HepG2 (cell line): Measurements from ENCODE around the gene STAT6. TPM values are rescaled to one million over a fixed set of nuclear protein-coding genes. Genes with fewer than 3 reads are reported as not detected.
A peak's percentile ranks its signal among the peaks of the same experiment; 100 is the strongest.

ENCODE experiments used
- AKAP8 ChIP-seq: sonication (generic); formaldehyde crosslinking; IDR thresholded peaks from 2 replicates; pipeline ENCODE4 v1.5.1; 2020; ENCODE audit warnings: mild to moderate bottlenecking, missing genetic modification reagents
- ARID2 ChIP-seq: sonication (generic); formaldehyde crosslinking; IDR thresholded peaks from 2 replicates; pipeline ENCODE4 v1.8.1; 2022; ENCODE audit warnings: mild to moderate bottlenecking, missing genetic modification reagents, borderline replicate concordance
- BCLAF1 ChIP-seq: fragments of 450-650 bp; IDR thresholded peaks from 2 replicates; pipeline ENCODE4 v1.6.1; 2017; ENCODE audit warnings: mild to moderate bottlenecking
- HDAC2 ChIP-seq: sonication (generic); formaldehyde crosslinking; IDR thresholded peaks from 2 replicates; pipeline ENCODE4 v1.4.0; 2020; ENCODE audit warnings: missing genetic modification reagents
- HNRNPK ChIP-seq: fragments of 200-400 bp; formaldehyde crosslinking; IDR thresholded peaks from 2 replicates; pipeline ENCODE4 v1.6.1; 2018; ENCODE audit warnings: low read length, low read depth, moderate library complexity, mild to moderate bottlenecking; ENCODE audit not compliant: poor library complexity, severe bottlenecking
- MAFF ChIP-seq: IDR thresholded peaks from 2 replicates; pipeline ENCODE4 v1.6.1; 2011; ENCODE audit warnings: low read depth, low read length, improper control_type of control experiment
- MTF2 ChIP-seq: sonication (generic); formaldehyde crosslinking; IDR thresholded peaks from 2 replicates; pipeline ENCODE4 v1.5.0; 2020; ENCODE audit warnings: missing genetic modification reagents, borderline replicate concordance
- PCBP1 ChIP-seq: fragments of 200-400 bp; formaldehyde crosslinking; IDR thresholded peaks from 2 replicates; pipeline ENCODE4 v1.6.1; 2017; ENCODE audit warnings: mild to moderate bottlenecking, low read depth, low read length, borderline replicate concordance
- TBX3 ChIP-seq: fragments of 450-650 bp; IDR thresholded peaks from 2 replicates; pipeline ENCODE4 v1.6.1; 2017; ENCODE audit warnings: antibody characterized with exemption, mild to moderate bottlenecking, inconsistent platforms, borderline replicate concordance
- TCF12 ChIP-seq, 2 experiments: fragments of 450-650 bp in 1 of 2; sonication (generic) in 1 of 2; formaldehyde crosslinking in 1 of 2; IDR thresholded peaks; 2 replicates each; pipeline versions ENCODE4 v1.6.1 to v1.8.0; 2017 to 2022; ENCODE audit warnings: antibody characterized with exemption in 1 of 2, mild to moderate bottlenecking in 1 of 2, missing genetic modification reagents in 1 of 2, moderate library complexity in 1 of 2
- TGIF2 ChIP-seq: IDR thresholded peaks from 2 replicates; pipeline ENCODE4 v1.6.1; 2016; ENCODE audit warnings: control low read depth, missing compliant biosample characterization
- THAP8 ChIP-seq: sonication (generic); formaldehyde crosslinking; IDR thresholded peaks from 2 replicates; pipeline ENCODE4 v1.5.1; 2020; ENCODE audit warnings: missing genetic modification reagents, mild to moderate bottlenecking, borderline replicate concordance
- ZC3H4 ChIP-seq: sonication (generic); formaldehyde crosslinking; IDR thresholded peaks from 2 replicates; pipeline ENCODE4 v1.4.0; 2020; ENCODE audit warnings: missing genetic modification reagents, borderline replicate concordance
- ZKSCAN8 ChIP-seq: IDR thresholded peaks from 2 replicates; pipeline ENCODE4 v1.6.1; 2016; ENCODE audit warnings: borderline replicate concordance, missing genetic modification reagents, missing compliant biosample characterization
- ZNF180 ChIP-seq: sonication (generic); formaldehyde crosslinking; IDR thresholded peaks from 2 replicates; pipeline ENCODE4 v1.4.0; 2020; ENCODE audit warnings: low read depth, missing genetic modification reagents, borderline replicate concordance
- ZNF224 ChIP-seq: sonication (generic); formaldehyde crosslinking; IDR thresholded peaks from 2 replicates; pipeline ENCODE4 v1.5.0; 2020; ENCODE audit warnings: mild to moderate bottlenecking, missing genetic modification reagents
- ZNF441 ChIP-seq: sonication (generic); formaldehyde crosslinking; IDR thresholded peaks from 2 replicates; pipeline ENCODE4 v1.7.0; 2021; ENCODE audit warnings: missing genetic modification reagents, borderline replicate concordance
- ZNF460 ChIP-seq: sonication (generic); formaldehyde crosslinking; IDR thresholded peaks from 2 replicates; pipeline ENCODE4 v1.5.1; 2020; ENCODE audit warnings: missing genetic modification reagents, mild to moderate bottlenecking, borderline replicate concordance
- ZNF616 ChIP-seq: sonication (generic); formaldehyde crosslinking; IDR thresholded peaks from 2 replicates; pipeline ENCODE4 v1.5.0; 2020; ENCODE audit warnings: low read depth, mild to moderate bottlenecking, missing genetic modification reagents
- ZNF792 ChIP-seq: IDR thresholded peaks from 2 replicates; pipeline ENCODE4 v1.6.1; 2016
- ZSCAN12 ChIP-seq: sonication (generic); formaldehyde crosslinking; IDR thresholded peaks from 2 replicates; pipeline ENCODE4 v1.9.0; 2021; ENCODE audit warnings: mild to moderate bottlenecking, missing genetic modification reagents
- polyA plus RNA-seq, 8 experiments: library from polyadenylated mRNA; depleted of rRNA in 3 of 8; stranded (reverse) in 7 of 8; unstranded in 1 of 8; fragments of >200 nt; fragmentation: Illumina TruSeq in 4 of 8; extraction: Trizol in 4 of 8; gene quantifications; 2 replicates each; pipeline versions ENCODE4 v1.2.1 to v1.2.3, GENCODE V29; 2011 to 2016; ENCODE audit warnings: low read depth in 4 of 8, missing spikeins in 1 of 8, mixed read lengths in 1 of 8; ENCODE audit not compliant: insufficient read depth in 1 of 8
- total RNA-seq, 5 experiments: library from RNA; depleted of rRNA; stranded (reverse); fragments of >200 nt; fragmentation: Illumina TruSeq; extraction: Trizol; gene quantifications; 2 replicates each; pipeline ENCODE4 v1.2.3, GENCODE V29; 2016; ENCODE audit warnings: low read depth in 1 of 5
- TF ChIP-seq, protein P1 (sequence below): sonication (generic); formaldehyde crosslinking; IDR thresholded peaks from 2 replicates; pipeline ENCODE4 v1.4.0; 2020; ENCODE audit warnings: missing genetic modification reagents, mild to moderate bottlenecking, borderline replicate concordance
- TF ChIP-seq, protein P2 (sequence below): sonication (generic); formaldehyde crosslinking; IDR thresholded peaks from 2 replicates; pipeline ENCODE4 v1.5.0; 2020; ENCODE audit warnings: missing genetic modification reagents, mild to moderate bottlenecking, borderline replicate concordance

The STAT6 gene
- total and polyA plus RNA-seq, 2 of the 13 experiments (the other 11 are each of a cell fraction or from before 2014, with no cell fraction given) = 28.0 to 62.2 TPM

GRCh38 chr12:57138526-57139272, 27.5 kb upstream of the STAT6 start (continued):
- no peak for TF ChIP-seq TCF12 (IDR thresholded peaks at IDR 0.05)
- peak; percentile 41; the same call in 1 of the 2 replicates for TF ChIP-seq TCF12 (CRISPR knock-in tag; IDR thresholded peaks at IDR 0.05)
- TF ChIP-seq, protein P1, sequence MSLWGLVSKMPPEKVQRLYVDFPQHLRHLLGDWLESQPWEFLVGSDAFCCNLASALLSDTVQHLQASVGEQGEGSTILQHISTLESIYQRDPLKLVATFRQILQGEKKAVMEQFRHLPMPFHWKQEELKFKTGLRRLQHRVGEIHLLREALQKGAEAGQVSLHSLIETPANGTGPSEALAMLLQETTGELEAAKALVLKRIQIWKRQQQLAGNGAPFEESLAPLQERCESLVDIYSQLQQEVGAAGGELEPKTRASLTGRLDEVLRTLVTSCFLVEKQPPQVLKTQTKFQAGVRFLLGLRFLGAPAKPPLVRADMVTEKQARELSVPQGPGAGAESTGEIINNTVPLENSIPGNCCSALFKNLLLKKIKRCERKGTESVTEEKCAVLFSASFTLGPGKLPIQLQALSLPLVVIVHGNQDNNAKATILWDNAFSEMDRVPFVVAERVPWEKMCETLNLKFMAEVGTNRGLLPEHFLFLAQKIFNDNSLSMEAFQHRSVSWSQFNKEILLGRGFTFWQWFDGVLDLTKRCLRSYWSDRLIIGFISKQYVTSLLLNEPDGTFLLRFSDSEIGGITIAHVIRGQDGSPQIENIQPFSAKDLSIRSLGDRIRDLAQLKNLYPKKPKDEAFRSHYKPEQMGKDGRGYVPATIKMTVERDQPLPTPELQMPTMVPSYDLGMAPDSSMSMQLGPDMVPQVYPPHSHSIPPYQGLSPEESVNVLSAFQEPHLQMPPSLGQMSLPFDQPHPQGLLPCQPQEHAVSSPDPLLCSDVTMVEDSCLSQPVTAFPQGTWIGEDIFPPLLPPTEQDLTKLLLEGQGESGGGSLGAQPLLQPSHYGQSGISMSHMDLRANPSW (CRISPR knock-in tag) = no peak
- TF ChIP-seq, protein P2, sequence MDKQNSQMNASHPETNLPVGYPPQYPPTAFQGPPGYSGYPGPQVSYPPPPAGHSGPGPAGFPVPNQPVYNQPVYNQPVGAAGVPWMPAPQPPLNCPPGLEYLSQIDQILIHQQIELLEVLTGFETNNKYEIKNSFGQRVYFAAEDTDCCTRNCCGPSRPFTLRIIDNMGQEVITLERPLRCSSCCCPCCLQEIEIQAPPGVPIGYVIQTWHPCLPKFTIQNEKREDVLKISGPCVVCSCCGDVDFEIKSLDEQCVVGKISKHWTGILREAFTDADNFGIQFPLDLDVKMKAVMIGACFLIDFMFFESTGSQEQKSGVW = no peak
- no peak for TF ChIP-seq ZNF460 (CRISPR knock-in tag)
- no peak for TF ChIP-seq THAP8
- TF ChIP-seq HNRNPK = no peak
- no peak for TF ChIP-seq ZNF616 (CRISPR knock-in tag)
- TF ChIP-seq ZNF224 = no peak
- TF ChIP-seq PCBP1 = no peak
- TF ChIP-seq ZKSCAN8 = no peak
- TF ChIP-seq ZSCAN12 (CRISPR knock-in tag) = no peak
- TF ChIP-seq TGIF2 (CRISPR knock-in tag) = no peak
- TF ChIP-seq MTF2 = no peak
- no peak for TF ChIP-seq ARID2 (CRISPR knock-in tag)
- TF ChIP-seq MAFF = peak; percentile 24; the same call in 1 of the 2 replicates
- no peak for TF ChIP-seq ZNF792 (CRISPR knock-in tag)
- no peak for TF ChIP-seq BCLAF1
- no peak for TF ChIP-seq HDAC2 (CRISPR knock-in tag)
- TF ChIP-seq ZNF441 = no peak
- no peak for TF ChIP-seq ZNF180 (CRISPR knock-in tag)
- peak; percentile 44; the same call in 1 of the 2 replicates for TF ChIP-seq TBX3
- no peak for TF ChIP-seq ZC3H4
- TF ChIP-seq AKAP8 (CRISPR knock-in tag) = no peak
